ENCODE data around the gene GPR107.
A peak's percentile ranks its signal among the peaks of the same experiment; 100 is the strongest.

GPR107 gene

GRCh38 chr9:130107234-130107861 lies 53.6 kb downstream of the GPR107 start:
- peak; percentile 88 for ATAC-seq
- peak overlapping the region in 1 of 2 donors; percentile 66 for H3K27ac Mint-ChIP-seq
- H3K4me1 Mint-ChIP-seq = peaks cover 34% of the 10 kb centered on the region
- peak; percentile 70 to 74 for DNase-seq
- no peaks in the 10 kb centered on the region for H3K27me3 Mint-ChIP-seq
- H3K4me3 Mint-ChIP-seq = peak overlapping the region; percentile 42
- H3K9me3 Mint-ChIP-seq = no peaks in the 10 kb centered on the region

GRCh38 chr9:130107955-130108354 lies 54.2 kb downstream of the GPR107 start:
- no peaks in the 10 kb centered on the region for H3K9me3 Mint-ChIP-seq
- H3K27me3 Mint-ChIP-seq = no peaks in the 10 kb centered on the region
- peak overlapping the region in 1 of 2 donors; percentile 42 for H3K4me3 Mint-ChIP-seq
- ATAC-seq (no peak), DNase-seq (no peak)
- peaks cover 34% of the 10 kb centered on the region for H3K4me1 Mint-ChIP-seq
- H3K27ac Mint-ChIP-seq = no peak overlapping the region

- H3K4me3 Mint-ChIP-seq = no peak overlapping the region
- no peaks in the 10 kb centered on the region for H3K27me3 Mint-ChIP-seq
- peak overlapping the region in 1 of 2 donors; percentile 88 for H3K27ac Mint-ChIP-seq
- peaks cover 25% of the 10 kb centered on the region for H3K4me1 Mint-ChIP-seq
- DNase-seq = peak in 1 of 2 donors; percentile 26
- no peaks in the 10 kb centered on the region for H3K9me3 Mint-ChIP-seq
- ATAC-seq = peak; percentile 54
Measured at GRCh38 chr9:130110166-130110565, 56.5 kb downstream of the GPR107 start.

GRCh38 chr9:130110596-130111021 lies 56.9 kb downstream of the GPR107 start:
- ATAC-seq (no peak), DNase-seq (no peak)
- Mint-ChIP-seq H3K4me3 (no peak overlapping the region), H3K27ac (peak overlapping the region; percentile 33 to 48), H3K9me3 (no peaks in the 10 kb centered on the region), H3K4me1 (peaks cover 25% of the 10 kb centered on the region), H3K27me3 (no peaks in the 10 kb centered on the region)

GRCh38 chr9:130111786-130112537 lies 58.3 kb downstream of the GPR107 start:
- no peak for DNase-seq
- no peaks in the 10 kb centered on the region for H3K9me3 Mint-ChIP-seq

GRCh38 chr9:130112538-130113151 lies 58.9 kb downstream of the GPR107 start:
- H3K9me3 Mint-ChIP-seq = no peaks in the 10 kb centered on the region
- ATAC-seq (no peak), DNase-seq (no peak)
- no peaks in the 10 kb centered on the region for H3K27me3 Mint-ChIP-seq
- no peak overlapping the region for H3K27ac Mint-ChIP-seq
- peaks cover 15% of the 10 kb centered on the region for H3K4me1 Mint-ChIP-seq
- H3K4me3 Mint-ChIP-seq = no peak overlapping the region

More at GRCh38 chr9:130111786-130112537, 58.3 kb downstream of the GPR107 start:
- Mint-ChIP-seq H3K4me3 (no peak overlapping the region), H3K27ac (peak overlapping the region; percentile 8 to 38), H3K4me1 (peaks cover 22% of the 10 kb centered on the region), H3K27me3 (no peaks in the 10 kb centered on the region)
- ATAC-seq = no peak

GRCh38 chr9:130114741-130115140 lies 61.0 kb downstream of the GPR107 start:
- no peak for ATAC-seq
- no peaks in the 10 kb centered on the region for H3K9me3 Mint-ChIP-seq

GRCh38 chr9:130116346-130116745 lies 62.6 kb downstream of the GPR107 start:
- Mint-ChIP-seq H3K9me3 (no peaks in the 10 kb centered on the region), H3K4me3 (no peak overlapping the region), H3K27ac (no peak overlapping the region), H3K27me3 (no peaks in the 10 kb centered on the region), H3K4me1 (no peaks in the 10 kb centered on the region)
- ATAC-seq (no peak), DNase-seq (no peak)

More at GRCh38 chr9:130114741-130115140, 61.0 kb downstream of the GPR107 start:
- Mint-ChIP-seq H3K27ac (no peak overlapping the region), H3K4me3 (no peak overlapping the region), H3K4me1 (peaks cover 10% of the 10 kb centered on the region), H3K27me3 (no peaks in the 10 kb centered on the region)
- DNase-seq = no peak

- Mint-ChIP-seq H3K9me3 (no peaks in the 10 kb centered on the region), H3K4me1 (no peaks in the 10 kb centered on the region), H3K4me3 (no peak overlapping the region), H3K27ac (peak overlapping the region in 1 of 2 donors; percentile 31), H3K27me3 (no peaks in the 10 kb centered on the region)
- no peak for ATAC-seq
- no peak for DNase-seq
Measured at GRCh38 chr9:130117376-130117775, 63.7 kb downstream of the GPR107 start.

GRCh38 chr9:130117816-130118632 lies 64.3 kb downstream of the GPR107 start:
- Mint-ChIP-seq H3K9me3 (no peaks in the 10 kb centered on the region), H3K27ac (peak overlapping the region; percentile 10 to 63), H3K4me1 (no peaks in the 10 kb centered on the region), H3K27me3 (no peaks in the 10 kb centered on the region), H3K4me3 (no peak overlapping the region)
- DNase-seq (no peak), ATAC-seq (no peak)

GRCh38 chr9:130118841-130119518 lies 65.3 kb downstream of the GPR107 start:
- H3K9me3 Mint-ChIP-seq = no peaks in the 10 kb centered on the region
- H3K27me3 Mint-ChIP-seq = no peaks in the 10 kb centered on the region
- no peak overlapping the region for H3K4me3 Mint-ChIP-seq
- no peaks in the 10 kb centered on the region for H3K4me1 Mint-ChIP-seq
- DNase-seq = no peak
- no peak for ATAC-seq
- H3K27ac Mint-ChIP-seq = peak overlapping the region in 1 of 2 donors; percentile 94

GRCh38 chr9:130119519-130120298 lies 66.0 kb downstream of the GPR107 start:
- DNase-seq (no peak), ATAC-seq (no peak)
- no peaks in the 10 kb centered on the region for H3K27me3 Mint-ChIP-seq
- peak overlapping the region in 1 of 2 donors; percentile 17 for H3K27ac Mint-ChIP-seq
- H3K9me3 Mint-ChIP-seq = no peaks in the 10 kb centered on the region
- H3K4me3 Mint-ChIP-seq = no peak overlapping the region
- no peaks in the 10 kb centered on the region for H3K4me1 Mint-ChIP-seq

GRCh38 chr9:130120299-130120587 lies 66.5 kb downstream of the GPR107 start:
- ATAC-seq = peak; percentile 42
- peak overlapping the region in 1 of 2 donors; percentile 22 for H3K27ac Mint-ChIP-seq
- H3K4me3 Mint-ChIP-seq = no peak overlapping the region
- DNase-seq = no peak
- H3K9me3 Mint-ChIP-seq = no peaks in the 10 kb centered on the region
- H3K27me3 Mint-ChIP-seq = no peaks in the 10 kb centered on the region
- H3K4me1 Mint-ChIP-seq = no peaks in the 10 kb centered on the region

- H3K4me1 Mint-ChIP-seq = no peaks in the 10 kb centered on the region
- H3K4me3 Mint-ChIP-seq = no peak overlapping the region
- no peaks in the 10 kb centered on the region for H3K9me3 Mint-ChIP-seq
- H3K27me3 Mint-ChIP-seq = no peaks in the 10 kb centered on the region
- peak overlapping the region in 1 of 2 donors; percentile 68 for H3K27ac Mint-ChIP-seq
- ATAC-seq (no peak), DNase-seq (no peak)
Measured at GRCh38 chr9:130120832-130121231, 67.1 kb downstream of the GPR107 start.

All from stimulated activated naive CD8-positive, alpha-beta T cell treated with anti-CD3 and anti-CD28 coated beads, Interleukin-15, amount 100 ng/mL, for 72 hours (primary cell).